Hepatocyte (in vitro differentiated cells): ENCODE measurements around the gene AMY2A. TPM values are rescaled to one million over a fixed set of nuclear protein-coding genes. Genes with fewer than 3 reads are reported as not detected.
"Not testable (repeated sequence)": the region's sequence is repeated elsewhere in the genome, so short reads cannot be mapped to it uniquely, and the experiment has no call there.

Experiments used
- DNase-seq: peaks from one replicate; pipeline ENCODE4 v3.0.0-alpha.2; 2016; ENCODE audit warnings: low spot score
- H2AFZ ChIP-seq: fragments of 200-600 bp; sonication (generic); 2 replicates; pipeline ENCODE4 v1.6.0; 2016; ENCODE audit warnings: antibody characterized with exemption, mild to moderate bottlenecking
- H3K27ac ChIP-seq: fragments of 200-600 bp; sonication (generic); 2 replicates; pipeline ENCODE4 v1.5.1; 2016; ENCODE audit warnings: mild to moderate bottlenecking
- H3K27me3 ChIP-seq: fragments of 200-600 bp; sonication (generic); 2 replicates; pipeline ENCODE4 v1.6.1; 2016
- H3K36me3 ChIP-seq: fragments of 200-600 bp; sonication (generic); replicated peaks from 2 replicates; pipeline ENCODE4 v1.5.1; 2016; ENCODE audit warnings: low read depth; ENCODE audit not compliant: insufficient read depth
- H3K4me1 ChIP-seq: fragments of 200-600 bp; sonication (generic); 2 replicates; pipeline ENCODE4 v1.5.1; 2016; ENCODE audit warnings: mild to moderate bottlenecking, moderate library complexity; ENCODE audit not compliant: insufficient read depth
- H3K4me2 ChIP-seq: fragments of 200-600 bp; sonication (generic); 2 replicates; pipeline ENCODE4 v1.6.0; 2016
- H3K4me3 ChIP-seq: fragments of 200-600 bp; sonication (generic); 2 replicates; pipeline ENCODE4 v1.5.1; 2016; ENCODE audit warnings: mild to moderate bottlenecking
- H3K79me2 ChIP-seq: fragments of 200-600 bp; sonication (generic); 2 replicates; pipeline ENCODE4 v1.6.0; 2017; ENCODE audit warnings: mild to moderate bottlenecking
- H3K9me2 ChIP-seq: fragments of 200-600 bp; sonication (generic); replicated peaks from 2 replicates; pipeline ENCODE4 v1.6.0; 2017; ENCODE audit warnings: mild to moderate bottlenecking; ENCODE audit not compliant: insufficient read depth
- H3K9me3 ChIP-seq: fragments of 200-600 bp; sonication (generic); 2 replicates; pipeline ENCODE4 v1.5.1; 2016; ENCODE audit warnings: low read depth, mild to moderate bottlenecking
- H4K20me1 ChIP-seq: fragments of 200-600 bp; sonication (generic); 2 replicates; pipeline ENCODE4 v1.6.0; 2016; ENCODE audit warnings: mild to moderate bottlenecking; ENCODE audit not compliant: insufficient read depth, poor library complexity, severe bottlenecking
- EZH2 ChIP-seq: fragments of 200-600 bp; sonication (generic); IDR thresholded peaks from 2 replicates; pipeline ENCODE4 v1.6.1; 2016; ENCODE audit warnings: antibody characterized with exemption, mild to moderate bottlenecking, borderline replicate concordance
- EZH2phosphoT487 ChIP-seq: fragments of 200-600 bp; sonication (generic); IDR thresholded peaks from one replicate; pipeline ENCODE4 v1.6.1; 2018; ENCODE audit warnings: antibody characterized with exemption, mild to moderate bottlenecking, low read depth, moderate library complexity; ENCODE audit not compliant: unreplicated experiment, severe bottlenecking
- WGBS: methylation state at CpG from one replicate; pipeline ENCODE4 v1.1.6; 2016; ENCODE audit warnings: low lambda C conversion rate; ENCODE audit errors: missing lambda C conversion rate; 5-methylcytosine and 5-hydroxymethylcytosine counted together
- polyA plus RNA-seq: library from polyadenylated mRNA; unstranded; fragments of >200 nt; fragmentation: Nextera tagmentation; extraction: Ambion mirVana; gene quantifications from 2 replicates; pipeline ENCODE4 v1.2.1, GENCODE V29; 2016
- total RNA-seq: library from RNA; depleted of rRNA; stranded (reverse); fragments of >200 nt; gene quantifications from 2 replicates; pipeline ENCODE4 v1.2.3, GENCODE V29; 2014
- TF ChIP-seq, protein P1 (sequence below): fragments of 200-600 bp; sonication (generic); IDR thresholded peaks from 2 replicates; pipeline ENCODE4 v1.5.1; 2016; ENCODE audit warnings: antibody characterized with exemption, mild to moderate bottlenecking; ENCODE audit not compliant: poor library complexity

Gene AMY2A
- total and polyA plus RNA-seq, 2 experiments from 2014 or later: not detected

GRCh38 chr1:103582464-103582863 is 34.8 kb upstream of the AMY2A start:
- Histone ChIP-seq H3K4me1 (no peaks in the 10 kb centered on the region), H3K36me3 (no peaks in the 10 kb centered on the region), H3K27ac (no peak overlapping the region), H3K27me3 (no peaks in the 10 kb centered on the region), H3K79me2 (no peaks in the 10 kb centered on the region), H2AFZ (no peak overlapping the region), H3K4me2 (no peak overlapping the region), H4K20me1 (no peaks in the 10 kb centered on the region), H3K4me3 (no peak overlapping the region), H3K9me2 (no peaks in the 10 kb centered on the region), H3K9me3 (no peaks in the 10 kb centered on the region)
- TF ChIP-seq EZH2 (no peak), EZH2phosphoT487 (no peak)
- TF ChIP-seq, protein P1, sequence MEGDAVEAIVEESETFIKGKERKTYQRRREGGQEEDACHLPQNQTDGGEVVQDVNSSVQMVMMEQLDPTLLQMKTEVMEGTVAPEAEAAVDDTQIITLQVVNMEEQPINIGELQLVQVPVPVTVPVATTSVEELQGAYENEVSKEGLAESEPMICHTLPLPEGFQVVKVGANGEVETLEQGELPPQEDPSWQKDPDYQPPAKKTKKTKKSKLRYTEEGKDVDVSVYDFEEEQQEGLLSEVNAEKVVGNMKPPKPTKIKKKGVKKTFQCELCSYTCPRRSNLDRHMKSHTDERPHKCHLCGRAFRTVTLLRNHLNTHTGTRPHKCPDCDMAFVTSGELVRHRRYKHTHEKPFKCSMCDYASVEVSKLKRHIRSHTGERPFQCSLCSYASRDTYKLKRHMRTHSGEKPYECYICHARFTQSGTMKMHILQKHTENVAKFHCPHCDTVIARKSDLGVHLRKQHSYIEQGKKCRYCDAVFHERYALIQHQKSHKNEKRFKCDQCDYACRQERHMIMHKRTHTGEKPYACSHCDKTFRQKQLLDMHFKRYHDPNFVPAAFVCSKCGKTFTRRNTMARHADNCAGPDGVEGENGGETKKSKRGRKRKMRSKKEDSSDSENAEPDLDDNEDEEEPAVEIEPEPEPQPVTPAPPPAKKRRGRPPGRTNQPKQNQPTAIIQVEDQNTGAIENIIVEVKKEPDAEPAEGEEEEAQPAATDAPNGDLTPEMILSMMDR: no peak
- DNase-seq: no peak
- 71% methylated on average over 1 of the region's 1 CpG for WGBS

- H3K4me1 ChIP-seq: no peaks in the 10 kb centered on the region
- H2AFZ ChIP-seq: no peak overlapping the region
- no peaks in the 10 kb centered on the region for H3K36me3 ChIP-seq
- H3K4me3 ChIP-seq: no peak overlapping the region
- no peaks in the 10 kb centered on the region for H3K9me3 ChIP-seq
- no peaks in the 10 kb centered on the region for H3K27me3 ChIP-seq
- no peaks in the 10 kb centered on the region for H4K20me1 ChIP-seq
- WGBS: 87% methylated on average over 3 of the region's 3 CpGs
- DNase-seq: no peak
- H3K27ac ChIP-seq: no peak overlapping the region
- no peaks in the 10 kb centered on the region for H3K79me2 ChIP-seq
- no peak overlapping the region for H3K4me2 ChIP-seq
- TF ChIP-seq EZH2 (no peak), EZH2phosphoT487 (no peak)
- TF ChIP-seq, protein P1: no peak
- no peaks in the 10 kb centered on the region for H3K9me2 ChIP-seq
Measured at GRCh38 chr1:103583887-103584286, 33.3 kb upstream of the AMY2A start.

- DNase-seq: no peak
- Histone ChIP-seq H3K9me3 (no peaks in the 10 kb centered on the region), H3K79me2 (no peaks in the 10 kb centered on the region), H3K9me2 (no peaks in the 10 kb centered on the region), H3K27me3 (no peaks in the 10 kb centered on the region), H4K20me1 (no peaks in the 10 kb centered on the region), H3K4me1 (no peaks in the 10 kb centered on the region), H3K4me2 (no peak overlapping the region), H2AFZ (no peak overlapping the region), H3K36me3 (no peaks in the 10 kb centered on the region), H3K4me3 (no peak overlapping the region), H3K27ac (no peak overlapping the region)
- 61% methylated on average over 2 of the region's 2 CpGs for WGBS
- TF ChIP-seq EZH2: no peak
- TF ChIP-seq, protein P1: no peak
- no peak for TF ChIP-seq EZH2phosphoT487
Measured at GRCh38 chr1:103584537-103584936, 32.7 kb upstream of the AMY2A start.

GRCh38 chr1:103602740-103603139 is 14.5 kb upstream of the AMY2A start:
- not testable (repeated sequence) for H3K27me3 ChIP-seq, H3K4me3 ChIP-seq, H3K9me3 ChIP-seq, H3K79me2 ChIP-seq, H3K36me3 ChIP-seq, H2AFZ ChIP-seq, H3K4me2 ChIP-seq, H4K20me1 ChIP-seq, DNase-seq, H3K9me2 ChIP-seq, H3K4me1 ChIP-seq, H3K27ac ChIP-seq
- no CpG with 5 or more reads among the region's 3 CpGs for WGBS
